H1 (cell line): ENCODE results near the gene SLC25A11. TPM values are rescaled to one million over a fixed set of nuclear protein-coding genes. Genes with fewer than 3 reads are reported as not detected.
A peak's percentile ranks its signal among the peaks of the same experiment; 100 is the strongest.

ENCODE experiments used
- CTCF ChIA-PET: fragments of 300-600 bp; sonication (Branson Sonifier 250); formaldehyde crosslinking; loops from one replicate; lab custom pipeline; 2021; ENCODE audit not compliant: partially characterized antibody; lab: Charles Lee
- POLR2A ChIA-PET: fragments of 300-600 bp; sonication (Branson Sonifier 250); formaldehyde crosslinking; loops from one replicate; lab custom pipeline; 2021; ENCODE audit warnings: inconsistent platforms; ENCODE audit not compliant: partially characterized antibody; lab: Charles Lee
- DNase-seq, 2 experiments: peaks; one replicate each; pipeline versions ENCODE4 v3.0.0 to v3.0.0-alpha.2; 2010 to 2022; ENCODE audit warnings: low spot score in 2 of 2, low read depth in 1 of 2, mixed read lengths in 1 of 2
- FAIRE-seq: peaks from 2 replicates; lab custom pipeline; 2011; peaks lifted over from hg19 to GRCh38; lab: Jason Lieb, UNC
- H2AFZ ChIP-seq: 2 replicates; pipeline ENCODE4 v1.8.1; 2012; ENCODE audit warnings: low read length, inconsistent platforms
- H2AK5ac ChIP-seq: 2 replicates; pipeline ENCODE4 v1.6.1; 2013; ENCODE audit warnings: low read depth, low read length
- H2BK120ac ChIP-seq: replicated peaks from 2 replicates; pipeline ENCODE3; 2013; ENCODE audit warnings: low read depth, low read length, inconsistent platforms
- H2BK12ac ChIP-seq: 2 replicates; pipeline ENCODE4 v1.6.1; 2013; ENCODE audit warnings: low read depth, low read length
- H2BK15ac ChIP-seq: 2 replicates; pipeline ENCODE4 v1.6.1; 2013; ENCODE audit warnings: low read length
- H2BK20ac ChIP-seq: 2 replicates; pipeline ENCODE4 v1.6.1; 2013; ENCODE audit warnings: low read length
- H2BK5ac ChIP-seq: 2 replicates; pipeline ENCODE4 v1.6.1; 2013; ENCODE audit warnings: low read depth, low read length
- H3K14ac ChIP-seq: 2 replicates; pipeline ENCODE4 v1.6.1; 2013; ENCODE audit warnings: inconsistent platforms; ENCODE audit not compliant: insufficient read length
- H3K18ac ChIP-seq: 2 replicates; pipeline ENCODE4 v1.6.1; 2013; ENCODE audit warnings: low read length; ENCODE audit errors: extremely low read depth
- H3K23ac ChIP-seq: 2 replicates; pipeline ENCODE4 v1.6.1; 2013; ENCODE audit warnings: inconsistent platforms; ENCODE audit not compliant: insufficient read length
- H3K23me2 ChIP-seq: 2 replicates; pipeline ENCODE4 v1.6.1; 2013; ENCODE audit warnings: low read depth, low read length
- H3K27ac ChIP-seq: 2 replicates; pipeline ENCODE4 v1.6.1; 2011; ENCODE audit warnings: low read depth, low read length, inconsistent platforms
- H3K27me3 ChIP-seq, 4 experiments: replicated peaks in 1 of 4; 1 replicate in 1 of 4; 2 replicates in 3 of 4; pipeline versions ENCODE4 v1.6.1 to v1.8.1; 2011 to 2013; ENCODE audit warnings: low read length in 3 of 4, mild to moderate bottlenecking in 3 of 4, inconsistent platforms in 2 of 4, mixed read lengths in 2 of 4, moderate library complexity in 1 of 4; ENCODE audit not compliant: control insufficient read depth in 3 of 4, insufficient read depth in 3 of 4; ENCODE audit errors: extremely low read depth in 1 of 4
- H3K36me3 ChIP-seq, 4 experiments: 2 replicates each; pipeline versions ENCODE4 v1.6.1 to v1.8.1; 2011 to 2013; ENCODE audit warnings: mild to moderate bottlenecking in 4 of 4, low read length in 3 of 4, moderate library complexity in 2 of 4, control low read depth in 1 of 4, inconsistent platforms in 1 of 4; ENCODE audit not compliant: insufficient read depth in 4 of 4, control insufficient read depth in 2 of 4
- H3K4ac ChIP-seq: replicated peaks from 2 replicates; pipeline ENCODE3; 2013; ENCODE audit warnings: low read length, low read depth, mixed read lengths, inconsistent platforms; ENCODE audit not compliant: insufficient read length
- H3K4me1 ChIP-seq, 4 experiments: replicated peaks in 1 of 4; 1 replicate in 1 of 4; 2 replicates in 3 of 4; pipeline versions ENCODE4 v1.6.1 to v1.8.1; 2011 to 2013; ENCODE audit warnings: low read length in 3 of 4, inconsistent platforms in 2 of 4, mixed read lengths in 1 of 4; ENCODE audit not compliant: insufficient read depth in 4 of 4, control insufficient read depth in 3 of 4
- H3K4me2 ChIP-seq, 2 experiments: 2 replicates each; pipeline versions ENCODE4 v1.6.1 to v1.8.1; 2011 to 2013; ENCODE audit warnings: low read depth in 2 of 2, low read length in 2 of 2, control low read depth in 1 of 2, inconsistent platforms in 1 of 2, mild to moderate bottlenecking in 1 of 2; ENCODE audit not compliant: insufficient read depth in 1 of 2
- H3K4me3 ChIP-seq, 4 experiments: fragments of 200-600, 300-600 bp in 1 of 4; sonication (generic), shearing (Covaris generic), sonication (Bioruptor Twin) in 1 of 4; 2 replicates each; pipeline versions ENCODE4 v1.5.1 to v1.8.1; 2011 to 2016; ENCODE audit warnings: low read length in 4 of 4, low read depth in 3 of 4, control low read depth in 2 of 4, inconsistent platforms in 2 of 4, mild to moderate bottlenecking in 2 of 4, mixed read lengths in 1 of 4, moderate library complexity in 1 of 4; ENCODE audit not compliant: insufficient read depth in 2 of 4; ENCODE audit errors: extremely low read depth in 1 of 4
- H3K56ac ChIP-seq: replicated peaks from 2 replicates; pipeline ENCODE3; 2013; ENCODE audit warnings: low read depth, mild to moderate bottlenecking, mixed read lengths, low read length, inconsistent platforms; ENCODE audit not compliant: insufficient read length
- H3K79me1 ChIP-seq: 2 replicates; pipeline ENCODE4 v1.6.1; 2013; ENCODE audit warnings: low read depth, low read length, control low read depth
- H3K79me2 ChIP-seq, 2 experiments: 2 replicates each; pipeline versions ENCODE4 v1.6.1 to v1.8.1; 2012 to 2013; ENCODE audit warnings: low read length in 2 of 2, mild to moderate bottlenecking in 2 of 2, inconsistent platforms in 1 of 2; ENCODE audit not compliant: insufficient read depth in 2 of 2, control insufficient read depth in 1 of 2
- H3K9ac ChIP-seq, 4 experiments: replicated peaks in 1 of 4; 1 replicate in 1 of 4; 2 replicates in 3 of 4; pipeline versions ENCODE4 v1.6.1 to v1.8.1; 2011 to 2013; ENCODE audit warnings: low read depth in 3 of 4, low read length in 3 of 4, control low read depth in 2 of 4, mild to moderate bottlenecking in 2 of 4, moderate library complexity in 2 of 4, inconsistent platforms in 1 of 4; ENCODE audit errors: extremely low read depth in 1 of 4
- H3K9me3 ChIP-seq, 2 experiments: 2 replicates each; pipeline versions ENCODE4 v1.6.1 to v1.8.1; 2012 to 2013; ENCODE audit warnings: mild to moderate bottlenecking in 2 of 2, moderate library complexity in 2 of 2, control low read depth in 1 of 2, inconsistent platforms in 1 of 2, low read depth in 1 of 2, low read length in 1 of 2, mixed read lengths in 1 of 2; ENCODE audit not compliant: insufficient read depth in 2 of 2
- H4K20me1 ChIP-seq, 2 experiments: replicated peaks in 1 of 2; 2 replicates each; pipeline versions ENCODE3 to v1.8.1; 2011 to 2013; ENCODE audit warnings: inconsistent platforms in 2 of 2, low read length in 2 of 2, mild to moderate bottlenecking in 1 of 2; ENCODE audit not compliant: insufficient read depth in 2 of 2, control insufficient read depth in 1 of 2
- H4K5ac ChIP-seq: 2 replicates; pipeline ENCODE4 v1.6.1; 2013; ENCODE audit warnings: low read length, low read depth, mixed read lengths, inconsistent platforms; ENCODE audit not compliant: insufficient read length
- H4K8ac ChIP-seq: 2 replicates; pipeline ENCODE4 v1.8.0; 2013; ENCODE audit warnings: mild to moderate bottlenecking, moderate library complexity, low read length, inconsistent platforms; ENCODE audit not compliant: insufficient read depth; ENCODE audit errors: extremely low read depth
- H4K91ac ChIP-seq: replicated peaks from 2 replicates; pipeline ENCODE3; 2013; ENCODE audit warnings: low read length, mixed read lengths, inconsistent platforms; ENCODE audit not compliant: insufficient read length
- CEBPB ChIP-seq: IDR thresholded peaks from 2 replicates; pipeline ENCODE4 v1.6.1; 2012; ENCODE audit warnings: low read depth, low read length
- GABPA ChIP-seq: IDR thresholded peaks from 2 replicates; pipeline ENCODE4 v1.6.1; 2011; ENCODE audit warnings: mild to moderate bottlenecking, low read length, moderate library complexity, borderline replicate concordance; ENCODE audit not compliant: insufficient read depth
- RAD21 ChIP-seq, 2 experiments: IDR thresholded peaks in 1 of 2; conservative IDR thresholded peaks in 1 of 2; 2 replicates each; pipeline ENCODE4 v1.6.1; 2011; ENCODE audit warnings: low read depth in 2 of 2, low read length in 2 of 2, improper control_type of control experiment in 1 of 2, inconsistent platforms in 1 of 2, mild to moderate bottlenecking in 1 of 2, moderate library complexity in 1 of 2
- RXRA ChIP-seq: IDR thresholded peaks from 2 replicates; pipeline ENCODE4 v1.6.1; 2011; ENCODE audit warnings: low read depth, mild to moderate bottlenecking, low read length, moderate library complexity; ENCODE audit not compliant: insufficient read depth
- SP4 ChIP-seq: IDR thresholded peaks from 2 replicates; pipeline ENCODE4 v1.6.1; 2012; ENCODE audit warnings: low read length, inconsistent platforms
- TAF1 ChIP-seq: IDR thresholded peaks from 2 replicates; pipeline ENCODE4 v1.6.1; 2011; ENCODE audit warnings: mild to moderate bottlenecking, low read depth, low read length
- TCF12 ChIP-seq: IDR thresholded peaks from 2 replicates; pipeline ENCODE4 v1.6.1; 2011; ENCODE audit warnings: low read depth, mild to moderate bottlenecking, low read length
- WGBS, 2 experiments: shearing (Covaris generic) in 1 of 2; methylation state at CpG; one replicate each; pipeline versions ENCODE4 v1.1.6 to v1.1.7; 2013 to 2015; ENCODE audit warnings: low lambda C conversion rate in 2 of 2, mixed read lengths in 2 of 2, inconsistent platforms in 1 of 2, low coverage in 1 of 2, missing lambda C conversion rate in 1 of 2; ENCODE audit not compliant: insufficient replicate concordance in 2 of 2, insufficient coverage in 1 of 2, insufficient read length in 1 of 2; ENCODE audit errors: extremely low coverage in 1 of 2, missing lambda C conversion rate in 1 of 2; 5-methylcytosine and 5-hydroxymethylcytosine counted together
- polyA plus RNA-seq, 7 experiments: library from polyadenylated mRNA; depleted of rRNA in 3 of 7; stranded (reverse) in 5 of 7; unstranded in 2 of 7; fragments of >200 nt in 5 of 7; fragments of 200-250 nt in 2 of 7; gene quantifications; 1 replicate in 5 of 7; 2 replicates in 1 of 7; 4 replicates in 1 of 7; pipeline versions ENCODE4 v1.2.1 to v1.2.3, GENCODE V29; 2011 to 2013; ENCODE audit warnings: missing spikeins in 2 of 7, mixed read lengths in 2 of 7
- total RNA-seq: library from RNA; stranded (reverse); fragmentation: NEBNext Ultra II Directional; extraction: Animal tissue kit (Norgen Biotek cat#: 25700); gene quantifications from 2 replicates; pipeline ENCODE4 v1.2.1, GENCODE V29; 2021
- TF ChIP-seq, protein P1 (sequence below), 3 experiments: IDR thresholded peaks; 1 replicate in 2 of 3; 2 replicates in 1 of 3; pipeline versions ENCODE4 v1.5.1 to v1.6.1; 2011; ENCODE audit warnings: low read length in 3 of 3, mild to moderate bottlenecking in 3 of 3, inconsistent platforms in 2 of 3, low read depth in 1 of 3, moderate library complexity in 1 of 3; ENCODE audit not compliant: insufficient read depth in 1 of 3; ENCODE audit errors: control extremely low read depth in 1 of 3

Gene SLC25A11
- total and polyA plus RNA-seq, 2 of the 8 experiments (the other 6 are each of a cell fraction or from before 2014, with no cell fraction given) = 55.9 to 97.0 TPM

DNA sequence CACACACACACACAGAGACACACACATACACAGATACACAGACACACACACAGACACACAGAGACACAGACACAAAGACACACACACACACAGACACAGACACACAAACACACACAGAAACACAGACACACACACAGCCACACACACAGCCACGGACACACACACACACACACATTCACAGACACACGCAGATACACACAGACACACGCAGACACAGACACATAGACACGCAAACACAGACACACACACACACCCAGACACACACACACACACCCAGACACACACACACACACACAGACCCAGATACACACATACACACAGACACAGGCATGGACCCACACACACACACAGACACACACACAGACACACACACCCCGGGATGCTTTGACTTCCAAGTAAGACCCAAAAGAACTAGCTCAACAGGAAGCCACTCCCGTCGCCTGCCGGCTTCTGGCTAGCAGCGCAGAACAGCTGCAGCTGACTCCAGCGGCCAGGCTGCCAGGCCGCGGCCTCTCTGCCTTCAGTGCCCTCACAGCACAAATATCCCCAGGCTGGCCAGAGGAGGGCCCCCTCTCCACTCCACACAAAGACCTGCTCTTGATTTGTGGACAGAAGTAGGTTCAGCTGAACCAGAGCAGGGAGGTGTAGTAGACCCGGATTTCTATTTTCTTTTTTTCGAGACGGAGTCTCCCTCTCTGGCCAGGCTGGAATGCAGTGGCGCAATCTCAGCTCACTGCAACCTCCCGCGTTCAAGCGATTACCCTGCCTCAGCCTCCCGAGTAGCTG is 30.9 kb downstream of the SLC25A11 start:
- Histone ChIP-seq H2BK20ac (peak overlapping the region; percentile 66; the same call in 1 of the 2 replicates), H2BK12ac (peak overlapping the region; percentile 95), H2BK15ac (peak overlapping the region; percentile 92), H4K20me1 (peaks cover 0 to 3% of the 10 kb centered on the region in 2 experiments), H3K23ac (no peak overlapping the region), H3K9ac (no peak overlapping the region), H3K23me2 (peaks cover 6% of the 10 kb centered on the region; the same call in 1 of the 2 replicates), H3K4ac (no peak overlapping the region), H2AK5ac (peak overlapping the region; percentile 84; the same call in 1 of the 2 replicates), H3K36me3 (no peaks in the 10 kb centered on the region), H3K27me3 (no peaks in the 10 kb centered on the region), H3K56ac (peak overlapping the region; percentile 75), H2BK5ac (peak overlapping the region; percentile 88; the same call in 1 of the 2 replicates), H2BK120ac (peak overlapping the region; percentile 43), H3K79me1 (no peaks in the 10 kb centered on the region), H4K8ac (peak overlapping the region; percentile 60; the same call in 1 of the 2 replicates), H3K4me3 (no peak overlapping the region), H3K14ac (no peak overlapping the region), H3K4me2 (peak overlapping the region in 1 of 2 experiments; percentile 3; a peak in 1 of 4 replicates), H3K4me1 (peaks cover 0 to 10% (median 4%) of the 10 kb centered on the region in 4 experiments; a peak in 5 of 7 replicates), H4K91ac (peak overlapping the region; percentile 93), H3K9me3 (no peaks in the 10 kb centered on the region), H3K18ac (peak overlapping the region; percentile 38; the same call in 1 of the 2 replicates), H3K79me2 (no peaks in the 10 kb centered on the region), H2AFZ (no peak overlapping the region), H3K27ac (no peak overlapping the region), H4K5ac (no peak overlapping the region)
- DNase-seq (peak; percentile 81 to 93), FAIRE-seq (peak; percentile 69)
- CTCF ChIA-PET = interaction anchor here (0.6 to 3.4 kb wide), 41 partner anchors 9 to 838 kb away, joined by 3 to 33 read pairs (median 4); partner anchors contain the start of genes C17orf107, CAMTA2, ENO3 and RNF167
- WGBS, 2 experiments = 40% methylated on average over 20 of the region's 20 CpGs; no CpG with 5 or more reads in 1 of the 2 experiments
- POLR2A ChIA-PET = interaction anchor here (0.7 to 4.4 kb wide), 19 partner anchors 9 to 200 kb away, joined by 3 to 23 read pairs (median 6); partner anchors contain the start of genes C17orf107, PFN1, RNF167 and SLC25A11
- TF ChIP-seq TCF12 (0 out of 2 replicates have a peak, but pooled peaks have one; percentile 33), RAD21 (IDR thresholded peaks at IDR 0.05 in 1 of 2, conservative IDR thresholded peaks at IDR 0.05 in 1 of 2; ENCODE audit: low read depth in 2 of 2, low read length in 2 of 2) (peak; percentile 79 to 88), GABPA (no peak), SP4 (0 out of 2 replicates have a peak, but pooled peaks have one; percentile 56), RXRA (no peak), TAF1 (peak; percentile 40; the same call in 1 of the 2 replicates), CEBPB (peak; percentile 55)
- TF ChIP-seq, protein P1, sequence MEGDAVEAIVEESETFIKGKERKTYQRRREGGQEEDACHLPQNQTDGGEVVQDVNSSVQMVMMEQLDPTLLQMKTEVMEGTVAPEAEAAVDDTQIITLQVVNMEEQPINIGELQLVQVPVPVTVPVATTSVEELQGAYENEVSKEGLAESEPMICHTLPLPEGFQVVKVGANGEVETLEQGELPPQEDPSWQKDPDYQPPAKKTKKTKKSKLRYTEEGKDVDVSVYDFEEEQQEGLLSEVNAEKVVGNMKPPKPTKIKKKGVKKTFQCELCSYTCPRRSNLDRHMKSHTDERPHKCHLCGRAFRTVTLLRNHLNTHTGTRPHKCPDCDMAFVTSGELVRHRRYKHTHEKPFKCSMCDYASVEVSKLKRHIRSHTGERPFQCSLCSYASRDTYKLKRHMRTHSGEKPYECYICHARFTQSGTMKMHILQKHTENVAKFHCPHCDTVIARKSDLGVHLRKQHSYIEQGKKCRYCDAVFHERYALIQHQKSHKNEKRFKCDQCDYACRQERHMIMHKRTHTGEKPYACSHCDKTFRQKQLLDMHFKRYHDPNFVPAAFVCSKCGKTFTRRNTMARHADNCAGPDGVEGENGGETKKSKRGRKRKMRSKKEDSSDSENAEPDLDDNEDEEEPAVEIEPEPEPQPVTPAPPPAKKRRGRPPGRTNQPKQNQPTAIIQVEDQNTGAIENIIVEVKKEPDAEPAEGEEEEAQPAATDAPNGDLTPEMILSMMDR (IDR thresholded peaks at IDR 0.05; ENCODE audit: control extremely low read depth in 1 of 3, insufficient read depth in 1 of 3, low read depth in 1 of 3, low read length in 3 of 3) = peak; percentile 78 to 93 (median 89)
